MCF 10A (cell line): ENCODE data around the gene ANAPC2. TPM values are rescaled to one million over a fixed set of nuclear protein-coding genes. Genes with fewer than 3 reads are reported as not detected.

Experiments
- BruUV-seq: library from RNA; stranded (reverse); fragments of 400-500 nt; replicated peaks from 2 replicates; lab custom pipeline; 2021; lab: Mats Ljungman, UMichigan
- CTCF ChIA-PET: fragments of 300-600 bp; sonication (Branson Sonifier 250); formaldehyde crosslinking; extraction: SDS; loops from one replicate; lab custom pipeline; 2021; ENCODE audit warnings: antibody characterized with exemption, inconsistent platforms; lab: Yijun Ruan, JAX
- POLR2A ChIA-PET: fragments of 300-600, 350-650 bp; sonication (Branson Sonifier 250); formaldehyde crosslinking; extraction: SDS; loops from one replicate; lab custom pipeline; 2020; ENCODE audit warnings: antibody characterized with exemption, inconsistent platforms; lab: Yijun Ruan, JAX
- DNase-seq: peaks from one replicate; pipeline ENCODE4 v3.0.0-alpha.2; 2018; ENCODE audit not compliant: unreplicated experiment
- H3K27ac Mint-ChIP-seq: one replicate; pipeline ENCODE4 v1.8.0; 2022; ENCODE audit warnings: mild to moderate bottlenecking, low read depth, mixed read lengths; ENCODE audit not compliant: unreplicated experiment
- H3K27me3 Mint-ChIP-seq: one replicate; pipeline ENCODE4 v1.8.0; 2022; ENCODE audit warnings: mixed read lengths; ENCODE audit not compliant: insufficient read depth, unreplicated experiment
- H3K36me3 Mint-ChIP-seq: one replicate; pipeline ENCODE4 v1.8.0; 2022; ENCODE audit warnings: mild to moderate bottlenecking, moderate library complexity, mixed read lengths; ENCODE audit not compliant: insufficient read depth, unreplicated experiment
- H3K4me1 Mint-ChIP-seq: one replicate; pipeline ENCODE4 v1.8.0; 2022; ENCODE audit warnings: mixed read lengths; ENCODE audit not compliant: insufficient read depth, unreplicated experiment
- H3K4me3 Mint-ChIP-seq: one replicate; pipeline ENCODE4 v1.8.0; 2022; ENCODE audit warnings: mild to moderate bottlenecking, moderate library complexity, mixed read lengths; ENCODE audit not compliant: unreplicated experiment
- H3K9me3 Mint-ChIP-seq: one replicate; pipeline ENCODE4 v1.8.0; 2022; ENCODE audit warnings: mixed read lengths; ENCODE audit not compliant: unreplicated experiment
- CTCF ChIP-seq: fragments of 200-600 bp; IDR thresholded peaks from one replicate; pipeline ENCODE4 v1.8.0; 2022; ENCODE audit warnings: antibody characterized with exemption, mild to moderate bottlenecking; ENCODE audit not compliant: unreplicated experiment
- intact Hi-C: fragments of 100-400 bp; cut with micrococcal nuclease; formaldehyde crosslinking; loops from 2 replicates; pipeline ENCODE4 v1.14.1; 2022
- total RNA-seq: library from RNA; stranded (reverse); gene quantifications from 2 replicates; pipeline ENCODE4 v1.2.3, GENCODE V29; 2022

ANAPC2 gene
- total RNA-seq, 1 experiment from 2014 or later: 42.1 TPM

- ChIA-PET CTCF (interaction anchor here (0.6 to 3.8 kb wide), 6 partner anchors 10 to 238 kb away, joined by 3 to 9 read pairs (median 4); partner anchors contain the start of gene RNF224), POLR2A (interaction anchor here (0.7 to 4.2 kb wide), 5 partner anchors 10 to 120 kb away, joined by 3 to 38 read pairs (median 13); partner anchors contain the start of genes MAN1B1 and TUBB4B)
- Mint-ChIP-seq H3K4me1 (peaks cover 16% of the 10 kb centered on the region), H3K9me3 (no peaks in the 10 kb centered on the region), H3K27ac (no peak overlapping the region), H3K4me3 (peak overlapping the region; percentile 88), H3K27me3 (no peaks in the 10 kb centered on the region), H3K36me3 (peaks cover 47% of the 10 kb centered on the region)
- DNase-seq: no peak
- TSS peak; percentile 71 for BruUV-seq
- no peak for TF ChIP-seq CTCF
- intact Hi-C loops: no loop called here
These were observed 18.2 kb upstream of the ANAPC2 start for GRCh38 chr9:137206602-137207001.

- TF ChIP-seq CTCF: no peak
- Mint-ChIP-seq H3K9me3 (no peaks in the 10 kb centered on the region), H3K27me3 (no peaks in the 10 kb centered on the region), H3K27ac (peak within 1 kb of the TSS; percentile 82), H3K4me1 (peaks cover 16% of the 10 kb centered on the region), H3K36me3 (peaks cover 47% of the 10 kb centered on the region), H3K4me3 (peak within 1 kb of the TSS; percentile 88)
- CTCF ChIA-PET: interaction anchor here (1.0 to 1.4 kb wide), 4 partner anchors 9 to 55 kb away, joined by 3 to 4 read pairs (median 4); no protein-coding TSS in a partner anchor
- intact Hi-C loops: no loop called here
- DNase-seq: peak; percentile 83
- POLR2A ChIA-PET: interaction anchor here (0.7 to 5.3 kb wide), 13 partner anchors 10 to 119 kb away, joined by 3 to 73 read pairs (median 7); partner anchors contain the start of genes ANAPC2, CYSRT1, MAN1B1 and RNF208
- no TSS peak for BruUV-seq
These were observed 17.0 kb upstream of the ANAPC2 start, which contains the start of the genes NDOR1 and TMEM203 for GRCh38 chr9:137205126-137206069. TSS of gene NDOR1 (plus strand) at chr9:137205700. CDS start at chr9:137205778, 78 bp downstream. TSS of gene TMEM203 (minus strand) at chr9:137205648. CDS start at chr9:137205414, 234 bp downstream.

- BruUV-seq: no TSS peak
- no peaks in the 10 kb centered on the region for H3K27me3 Mint-ChIP-seq
- no peak for DNase-seq
- CTCF ChIA-PET: interaction anchor here (1.0 to 1.4 kb wide), 3 partner anchors 17 to 54 kb away, joined by 3 to 4 read pairs (median 3); no protein-coding TSS in a partner anchor
- intact Hi-C loops: no loop called here
- POLR2A ChIA-PET: interaction anchor here (0.7 to 5.3 kb wide), 13 partner anchors 9 to 118 kb away, joined by 3 to 73 read pairs (median 7); partner anchors contain the start of genes ANAPC2, CYSRT1, MAN1B1 and RNF208
- no peaks in the 10 kb centered on the region for H3K9me3 Mint-ChIP-seq
- H3K36me3 Mint-ChIP-seq: peaks cover 42% of the 10 kb centered on the region
- TF ChIP-seq CTCF: no peak
- peak overlapping the region; percentile 88 for H3K4me3 Mint-ChIP-seq
- peaks cover 16% of the 10 kb centered on the region for H3K4me1 Mint-ChIP-seq
- H3K27ac Mint-ChIP-seq: peak overlapping the region; percentile 82
These were observed 16.4 kb upstream of the ANAPC2 start for GRCh38 chr9:137204731-137205125.
